Stimulated activated effector memory CD8-positive, alpha-beta T cell treated with anti-CD3 and anti-CD28 coated beads, Interleukin-12 subunit alpha, Interleukin-12 subunit beta, amount 100 ng/mL, for 72 hours (primary cell): ENCODE results near the gene TNFRSF17.
"Not testable (repeated sequence)": the region's sequence is repeated elsewhere in the genome, so short reads cannot be mapped to it uniquely, and the experiment has no call there.

Experiments used
- ATAC-seq: fragments of 150-1000 bp; cut with Tn5 transposase; 2 replicates; pipeline ENCODE4 v1.10.0; 2021
- DNase-seq, 2 donors: peaks; one replicate each; pipeline ENCODE4 v3.0.0; 2021 to 2022; ENCODE audit warnings: low spot score in 2 of 2
- H3K27ac Mint-ChIP-seq: one replicate; pipeline ENCODE4 v1.8.0; 2022; ENCODE audit warnings: mild to moderate bottlenecking, mixed read lengths
- H3K36me3 Mint-ChIP-seq: one replicate; pipeline ENCODE4 v1.8.0; 2022; ENCODE audit warnings: mild to moderate bottlenecking, mixed read lengths
- H3K4me1 Mint-ChIP-seq: one replicate; pipeline ENCODE4 v1.8.0; 2022; ENCODE audit warnings: mixed read lengths
- H3K4me3 Mint-ChIP-seq: one replicate; pipeline ENCODE4 v1.8.0; 2022; ENCODE audit warnings: mild to moderate bottlenecking, mixed read lengths
- H3K9me3 Mint-ChIP-seq: one replicate; pipeline ENCODE4 v1.8.0; 2022; ENCODE audit warnings: mixed read lengths

TNFRSF17 gene

DNA sequence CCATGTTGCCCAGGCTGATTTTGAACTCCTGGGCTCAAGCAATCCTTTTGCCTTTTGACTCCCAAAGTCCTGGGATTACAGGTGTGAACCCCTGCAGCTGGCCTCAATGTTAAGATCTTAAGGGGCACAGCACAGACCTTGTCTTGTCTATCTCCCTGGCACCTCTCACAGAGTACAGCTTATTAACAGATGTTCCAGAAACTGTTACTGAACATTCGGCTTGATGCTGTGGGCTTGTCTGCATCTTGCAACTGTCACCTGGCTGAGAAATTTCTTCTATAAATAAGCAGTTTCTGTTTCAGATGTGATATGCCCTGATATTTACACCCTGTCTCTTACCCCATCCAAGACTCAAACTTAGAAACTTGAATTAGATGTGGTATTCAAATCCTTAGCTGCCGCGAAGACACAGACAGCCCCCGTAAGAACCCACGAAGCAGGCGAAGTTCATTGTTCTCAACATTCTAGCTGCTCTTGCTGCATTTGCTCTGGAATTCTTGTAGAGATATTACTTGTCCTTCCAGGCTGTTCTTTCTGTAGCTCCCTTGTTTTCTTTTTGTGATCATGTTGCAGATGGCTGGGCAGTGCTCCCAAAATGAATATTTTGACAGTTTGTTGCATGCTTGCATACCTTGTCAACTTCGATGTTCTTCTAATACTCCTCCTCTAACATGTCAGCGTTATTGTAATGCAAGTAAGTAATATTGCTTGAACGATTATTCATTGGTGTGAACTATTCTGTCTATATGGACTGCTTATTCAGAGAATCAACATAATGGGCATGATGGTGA is at the start of gene TNFRSF17:
Gene TNFRSF17 (plus strand): TSS at position 450 of the 791 bp plus-strand sequence. CDS start 115 bp downstream, at position 565.
- Mint-ChIP-seq H3K4me1 (no peaks in the 10 kb centered on the region), H3K9me3 (no peaks in the 10 kb centered on the region), H3K27ac (no peak within 1 kb of the TSS), H3K36me3 (no peaks in the 10 kb centered on the region), H3K4me3 (no peak within 1 kb of the TSS)
- ATAC-seq = no peak
- DNase-seq = no peak

DNA sequence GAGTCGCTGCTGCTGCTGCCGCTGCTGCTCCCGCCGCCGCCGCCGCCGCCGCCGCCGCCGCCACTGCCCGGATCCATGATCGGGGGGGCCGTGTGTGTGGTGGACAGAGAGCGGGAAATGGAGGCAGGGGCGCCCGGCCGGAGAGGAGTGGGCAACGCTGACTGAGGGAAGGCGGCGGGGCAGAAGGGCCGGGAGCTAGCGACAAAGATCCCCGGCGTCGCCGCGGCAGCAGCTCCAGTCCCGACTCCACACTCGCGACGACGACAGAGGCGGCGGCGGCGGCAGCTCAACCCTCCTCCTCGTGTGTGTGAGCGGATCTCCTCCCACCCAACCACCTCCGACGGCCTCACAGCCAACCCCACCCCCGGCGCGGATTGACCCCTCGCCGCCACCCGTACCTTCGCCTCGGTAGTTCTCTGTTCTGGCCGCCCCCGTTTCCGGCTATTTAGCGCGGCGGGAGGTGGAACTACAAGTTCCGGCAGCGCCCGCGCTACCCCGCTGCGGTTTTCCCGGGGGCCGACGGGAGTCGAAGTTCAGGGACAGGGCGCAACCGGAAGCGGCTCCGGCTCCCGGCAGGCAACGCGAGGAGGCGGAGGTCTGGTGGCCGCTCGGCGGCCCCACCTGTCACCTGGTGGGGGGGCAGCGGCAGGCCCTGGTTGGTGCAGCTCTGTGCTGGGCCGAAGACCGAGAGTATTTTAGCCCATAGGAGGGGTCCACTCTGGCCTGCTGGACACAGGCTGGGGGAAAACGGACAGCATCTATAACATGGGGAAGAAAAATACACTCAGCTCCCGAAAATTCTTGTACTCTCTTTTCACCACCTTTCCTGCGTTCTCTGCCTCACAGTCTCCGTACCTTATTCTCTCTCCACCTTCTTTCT is 49.1 kb upstream of the TNFRSF17 start, which contains the start of gene GSPT1:
Gene GSPT1 (minus strand): TSS at position 313 of the 880 bp plus-strand sequence. CDS start 236 bp downstream, at position 77.
- DNase-seq = peak; percentile 96 to 99
- H3K36me3 Mint-ChIP-seq = peaks cover 45% of the 10 kb centered on the region
- peak; percentile 95 for ATAC-seq
- peak within 1 kb of the TSS; percentile 91 for H3K27ac Mint-ChIP-seq
- H3K4me3 Mint-ChIP-seq = peak within 1 kb of the TSS; percentile 84
- no peaks in the 10 kb centered on the region for H3K9me3 Mint-ChIP-seq
- H3K4me1 Mint-ChIP-seq = peaks cover 33% of the 10 kb centered on the region

DNA sequence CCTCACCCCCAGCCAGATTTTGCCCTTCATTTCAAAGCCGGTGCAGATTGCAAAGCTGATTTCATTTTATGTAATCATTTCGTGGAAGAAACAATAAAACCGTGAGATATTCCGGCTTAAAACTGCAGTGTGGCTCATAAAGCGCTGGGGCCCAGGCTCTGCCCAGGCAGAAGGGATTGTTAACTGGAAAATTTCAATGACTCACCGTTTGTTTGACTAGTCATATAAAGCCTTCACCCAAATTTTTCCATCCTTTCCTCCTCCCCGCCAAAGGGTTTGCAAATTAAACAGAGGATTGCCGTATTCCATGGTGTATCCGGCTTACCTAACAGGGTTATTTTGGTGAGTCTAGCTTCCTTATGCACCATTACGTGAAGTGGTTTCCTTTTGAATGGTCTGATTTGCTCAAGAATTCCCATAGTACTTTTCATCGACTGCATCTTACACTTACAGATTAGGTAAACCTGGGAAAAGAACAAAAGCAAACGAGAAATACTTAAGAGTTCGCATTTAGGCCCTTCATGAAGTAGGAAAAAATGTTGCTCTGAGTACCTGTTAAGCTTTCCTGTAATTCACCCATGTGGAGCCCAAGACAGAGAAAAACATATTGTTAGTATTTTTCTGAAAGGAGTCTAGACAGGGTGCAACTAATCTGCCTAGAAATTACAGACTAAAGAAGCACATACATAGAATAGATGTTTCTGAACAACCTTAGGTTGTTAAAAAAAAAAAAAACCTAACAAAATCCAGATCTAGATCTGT is 48.3 kb upstream of the TNFRSF17 start:
- Mint-ChIP-seq H3K9me3 (no peaks in the 10 kb centered on the region), H3K36me3 (peaks cover 41% of the 10 kb centered on the region), H3K4me3 (peak overlapping the region; percentile 84), H3K4me1 (peaks cover 32% of the 10 kb centered on the region), H3K27ac (peak overlapping the region; percentile 91)
- ATAC-seq (no peak), DNase-seq (no peak)

DNA sequence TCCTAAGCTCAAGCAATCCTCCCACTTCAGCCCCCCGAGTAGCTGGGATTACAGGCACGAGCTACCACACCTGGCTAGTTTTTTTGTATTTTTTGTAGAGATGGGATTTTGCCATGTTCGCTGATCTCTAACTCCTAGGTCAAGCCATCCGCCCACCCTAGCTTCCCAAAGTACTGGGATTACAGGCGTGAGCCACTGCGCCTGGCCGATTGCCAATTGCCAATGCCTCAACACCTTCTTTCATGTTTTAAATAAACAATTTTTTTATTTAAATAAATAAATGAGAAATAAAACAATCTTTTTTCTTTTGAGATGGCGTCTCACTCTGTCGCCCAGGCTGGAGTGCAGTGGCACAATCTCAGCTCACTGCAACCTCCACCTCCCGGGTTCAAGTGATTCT is 41.0 kb upstream of the TNFRSF17 start:
- H3K27ac Mint-ChIP-seq, DNase-seq, H3K4me1 Mint-ChIP-seq, H3K9me3 Mint-ChIP-seq, H3K4me3 Mint-ChIP-seq, H3K36me3 Mint-ChIP-seq, ATAC-seq: not testable (repeated sequence)

- not testable (repeated sequence) for H3K9me3 Mint-ChIP-seq, ATAC-seq, H3K36me3 Mint-ChIP-seq, DNase-seq, H3K27ac Mint-ChIP-seq, H3K4me3 Mint-ChIP-seq, H3K4me1 Mint-ChIP-seq
Measured at GRCh38 chr16:11927350-11927749, 37.7 kb upstream of the TNFRSF17 start.

GRCh38 chr16:11941945-11942344 is 23.1 kb upstream of the TNFRSF17 start, which contains the start of gene NPIPB2:
Gene NPIPB2 (minus strand): TSS chr16:11942045. CDS start chr16:11942045, 0 bp downstream.
- not testable (repeated sequence) for H3K9me3 Mint-ChIP-seq, H3K4me1 Mint-ChIP-seq, H3K36me3 Mint-ChIP-seq, ATAC-seq, H3K4me3 Mint-ChIP-seq, DNase-seq, H3K27ac Mint-ChIP-seq

DNA sequence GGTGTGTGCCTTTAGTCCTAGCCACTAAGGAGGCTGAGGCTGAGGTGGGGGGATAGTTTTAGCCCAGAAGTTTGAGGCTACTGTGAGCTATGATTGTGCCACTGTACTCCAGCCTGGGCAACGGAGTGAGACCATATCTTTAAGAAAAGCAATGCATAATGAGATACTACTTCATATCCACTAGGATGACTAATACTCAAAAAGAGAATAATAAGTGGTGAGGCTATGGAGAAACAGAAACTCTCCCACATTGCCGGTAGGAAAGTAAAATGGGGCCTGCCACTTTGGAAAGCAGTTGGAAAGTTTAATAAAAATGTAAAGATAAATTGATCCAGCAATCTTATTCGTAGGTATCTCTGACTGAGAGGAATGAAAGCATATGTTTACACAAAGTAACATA is 18.6 kb upstream of the TNFRSF17 start:
- H3K9me3 Mint-ChIP-seq = no peaks in the 10 kb centered on the region
- no peaks in the 10 kb centered on the region for H3K4me1 Mint-ChIP-seq
- H3K4me3 Mint-ChIP-seq = no peak overlapping the region
- no peaks in the 10 kb centered on the region for H3K36me3 Mint-ChIP-seq
- DNase-seq (no peak), ATAC-seq (no peak)
- no peak overlapping the region for H3K27ac Mint-ChIP-seq

DNA sequence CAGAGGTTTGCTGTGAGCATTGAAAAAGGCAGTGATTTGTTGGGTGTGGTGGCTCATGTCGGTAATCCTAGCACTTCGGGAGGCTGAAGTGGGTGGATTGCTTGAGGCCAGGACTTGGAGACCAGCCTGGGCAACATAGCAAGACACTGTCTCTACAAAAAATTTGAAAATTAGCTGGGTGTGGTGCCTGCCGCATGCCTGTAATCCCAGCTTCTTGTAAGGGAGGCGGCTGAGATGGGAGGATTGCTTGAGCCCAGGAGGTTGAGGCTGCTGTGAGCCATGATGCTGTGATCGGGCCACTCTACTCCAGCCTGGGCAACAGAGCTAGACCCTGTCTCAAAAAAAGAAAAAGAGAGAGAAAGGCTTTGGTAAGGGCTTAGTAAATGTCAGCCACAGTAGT is 16.2 kb upstream of the TNFRSF17 start:
- no peaks in the 10 kb centered on the region for H3K9me3 Mint-ChIP-seq
- H3K36me3 Mint-ChIP-seq = no peaks in the 10 kb centered on the region
- no peak for DNase-seq
- H3K4me1 Mint-ChIP-seq = no peaks in the 10 kb centered on the region
- H3K4me3 Mint-ChIP-seq = no peak overlapping the region
- no peak for ATAC-seq
- H3K27ac Mint-ChIP-seq = no peak overlapping the region

DNA sequence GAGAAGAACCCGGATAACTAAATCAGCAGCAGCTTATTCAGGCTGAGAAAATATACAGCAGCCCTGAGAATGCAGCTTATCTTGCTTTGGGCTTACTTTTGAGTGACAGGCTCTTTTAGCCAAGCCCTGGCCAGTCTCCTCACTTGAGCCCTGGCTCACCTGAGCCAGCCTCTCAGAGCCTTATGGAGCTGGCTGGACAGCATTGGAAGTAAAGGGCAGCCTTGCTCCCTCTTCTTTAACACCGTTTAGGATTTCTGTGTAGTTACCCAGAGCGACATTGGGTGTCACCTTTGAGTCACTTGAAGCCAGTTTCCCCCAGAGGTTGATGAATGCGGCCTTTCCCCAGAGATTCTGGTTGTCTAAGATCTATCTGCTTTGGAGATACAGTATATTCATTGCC is 15.5 kb upstream of the TNFRSF17 start:
- H3K4me1 Mint-ChIP-seq = no peaks in the 10 kb centered on the region
- no peaks in the 10 kb centered on the region for H3K9me3 Mint-ChIP-seq
- H3K36me3 Mint-ChIP-seq = no peaks in the 10 kb centered on the region
- H3K27ac Mint-ChIP-seq = no peak overlapping the region
- no peak overlapping the region for H3K4me3 Mint-ChIP-seq
- ATAC-seq = peak; percentile 34
- no peak for DNase-seq

- Mint-ChIP-seq H3K4me3 (no peak overlapping the region), H3K4me1 (no peaks in the 10 kb centered on the region), H3K36me3 (no peaks in the 10 kb centered on the region), H3K27ac (no peak overlapping the region), H3K9me3 (no peaks in the 10 kb centered on the region)
- ATAC-seq (no peak), DNase-seq (no peak)
Measured at GRCh38 chr16:11950388-11950787, 14.6 kb upstream of the TNFRSF17 start.

DNA sequence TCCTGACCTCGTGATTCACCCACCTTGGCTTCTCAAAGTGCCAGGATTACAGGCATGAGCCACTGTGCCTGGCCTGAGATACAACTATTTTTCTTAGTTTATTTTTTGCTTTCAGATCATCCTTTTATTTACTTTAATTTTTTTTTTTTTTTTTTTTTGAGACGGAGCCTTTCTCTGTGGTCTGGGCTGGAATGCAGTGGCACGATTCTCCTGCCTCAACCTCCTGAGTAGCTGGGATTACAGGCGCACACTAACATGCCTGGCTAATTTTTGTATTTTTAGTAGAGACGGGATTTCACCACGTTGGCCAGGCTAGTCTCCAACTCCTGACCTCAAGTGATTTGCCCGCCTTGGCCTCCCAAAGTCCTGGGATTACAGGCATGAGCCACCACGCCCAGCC is 11.4 kb upstream of the TNFRSF17 start:
- not testable (repeated sequence) for H3K4me3 Mint-ChIP-seq, H3K27ac Mint-ChIP-seq, DNase-seq, H3K4me1 Mint-ChIP-seq, H3K9me3 Mint-ChIP-seq, ATAC-seq, H3K36me3 Mint-ChIP-seq

DNA sequence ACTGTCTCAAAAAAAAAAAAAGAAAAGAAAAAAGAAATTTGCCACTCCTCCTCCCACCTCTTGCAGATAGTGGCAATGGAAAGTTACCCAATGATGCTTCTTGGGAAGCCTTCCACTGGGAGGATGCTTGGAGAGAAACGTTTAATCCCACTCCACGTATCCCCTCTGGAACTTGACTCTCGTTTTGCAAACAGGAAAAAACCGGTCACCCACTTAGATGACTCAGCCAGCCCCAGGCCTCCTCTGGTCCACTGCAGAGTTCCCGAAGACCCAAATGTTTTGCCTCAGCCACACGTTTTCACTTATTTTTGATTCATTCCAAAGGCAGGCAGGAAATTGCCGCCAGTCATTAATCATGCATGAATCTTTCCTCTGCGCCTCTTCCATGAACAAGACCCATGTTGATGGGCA is 9.3 kb upstream of the TNFRSF17 start:
- Mint-ChIP-seq H3K9me3 (no peaks in the 10 kb centered on the region), H3K27ac (no peak overlapping the region), H3K4me1 (no peaks in the 10 kb centered on the region), H3K4me3 (no peak overlapping the region), H3K36me3 (no peaks in the 10 kb centered on the region)
- ATAC-seq = no peak
- no peak for DNase-seq

DNA sequence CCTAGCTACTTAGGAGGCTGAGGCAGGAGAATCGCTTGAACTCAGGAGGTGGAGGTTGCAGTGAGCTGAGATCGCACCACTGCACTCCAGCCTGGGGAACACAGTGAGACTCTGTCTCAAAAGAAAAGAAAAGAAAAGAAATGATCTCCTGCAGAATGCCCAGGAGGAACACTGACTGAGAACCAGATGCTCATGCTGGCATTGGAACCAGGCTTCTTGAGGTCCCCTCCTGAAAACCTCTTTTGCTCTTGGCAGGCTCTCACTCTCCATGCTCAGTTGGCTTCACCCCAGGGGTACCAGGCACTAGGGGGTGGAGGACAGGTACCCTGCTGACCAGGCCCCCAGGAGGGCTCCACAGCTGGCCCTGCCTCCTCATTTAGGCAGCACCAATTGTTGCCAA is 8.5 kb upstream of the TNFRSF17 start:
- ATAC-seq = no peak
- Mint-ChIP-seq H3K36me3 (no peaks in the 10 kb centered on the region), H3K4me3 (no peak overlapping the region), H3K9me3 (no peaks in the 10 kb centered on the region), H3K27ac (no peak overlapping the region), H3K4me1 (no peaks in the 10 kb centered on the region)
- no peak for DNase-seq

GRCh38 chr16:11957591-11958395 is 7.2 kb upstream of the TNFRSF17 start:
- H3K9me3 Mint-ChIP-seq = no peaks in the 10 kb centered on the region
- DNase-seq = no peak
- no peak for ATAC-seq

More at GRCh38 chr16:11957591-11958395, 7.2 kb upstream of the TNFRSF17 start:
- no peak overlapping the region for H3K4me3 Mint-ChIP-seq
- H3K27ac Mint-ChIP-seq = no peak overlapping the region
- no peaks in the 10 kb centered on the region for H3K4me1 Mint-ChIP-seq
- H3K36me3 Mint-ChIP-seq = no peaks in the 10 kb centered on the region
